ENCODE results near the gene WDR18.

DNA sequence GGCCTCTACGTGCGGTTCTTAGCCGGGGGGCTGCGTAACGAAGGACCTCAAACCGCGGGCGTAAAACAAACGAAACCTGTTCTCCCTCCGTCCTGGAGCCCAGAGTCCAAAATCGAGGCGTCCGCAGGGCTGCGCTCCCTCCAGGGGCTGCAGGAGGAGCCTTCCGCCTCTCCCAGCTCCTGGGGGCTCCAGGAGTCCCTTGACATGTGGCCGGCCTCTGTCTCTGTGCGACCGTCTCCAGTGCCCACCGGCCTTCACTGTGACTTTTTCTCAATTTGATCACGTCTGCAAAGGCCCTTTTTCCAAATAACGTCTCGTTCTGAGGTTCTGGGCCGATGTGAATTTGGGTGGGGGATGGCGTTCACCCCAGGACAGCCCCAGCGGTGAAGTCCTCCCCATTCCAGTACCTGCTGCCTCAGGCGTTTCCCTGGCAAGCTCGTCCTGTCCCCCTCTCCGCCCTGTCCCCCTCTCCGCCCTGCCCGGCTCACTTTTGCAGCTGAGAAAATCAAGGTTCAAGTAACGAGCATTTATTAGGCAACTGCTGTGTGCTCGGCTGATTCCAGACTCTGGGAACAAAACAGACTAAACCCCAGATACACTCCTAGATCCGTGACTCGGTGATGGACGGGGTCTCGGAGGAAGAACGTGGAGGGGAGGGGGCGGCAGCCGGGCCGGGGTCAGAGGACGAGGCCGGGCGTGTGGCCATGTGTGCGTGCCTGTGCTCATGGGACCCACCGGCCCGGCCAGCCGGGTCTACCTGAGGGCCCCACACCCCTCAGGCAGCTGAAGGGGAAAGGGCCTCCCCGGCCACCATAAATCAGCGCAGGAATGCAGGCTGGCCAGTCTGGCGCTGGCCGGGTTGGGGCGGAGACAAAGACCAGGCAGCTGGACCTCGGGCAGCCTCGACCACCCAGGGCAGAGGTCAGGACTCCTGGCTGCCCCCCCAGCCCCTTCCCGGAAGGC lies 28.1 kb upstream of the WDR18 start:
- no peak for TF ChIP-seq POLR2A (IDR thresholded peaks at IDR 0.05; ENCODE audit: extremely low read depth, insufficient read length)
- no peak for TF ChIP-seq CTCF (IDR thresholded peaks at IDR 0.05; ENCODE audit: low read depth, low read length)
- TF ChIP-seq, protein P1, sequence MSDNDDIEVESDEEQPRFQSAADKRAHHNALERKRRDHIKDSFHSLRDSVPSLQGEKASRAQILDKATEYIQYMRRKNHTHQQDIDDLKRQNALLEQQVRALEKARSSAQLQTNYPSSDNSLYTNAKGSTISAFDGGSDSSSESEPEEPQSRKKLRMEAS (IDR thresholded peaks at IDR 0.05; ENCODE audit: low read depth, low read length): no peak
